HG03442 (cell line): Measurements from ENCODE around the gene TMEM266.

Experiments used
- ATAC-seq: cut with Tn5 transposase; IDR thresholded peaks from one replicate; pipeline ENCODE4 v1.9.1; 2021; ENCODE audit warnings: mild to moderate bottlenecking, moderate library complexity; ENCODE audit not compliant: unreplicated experiment

Gene TMEM266

DNA sequence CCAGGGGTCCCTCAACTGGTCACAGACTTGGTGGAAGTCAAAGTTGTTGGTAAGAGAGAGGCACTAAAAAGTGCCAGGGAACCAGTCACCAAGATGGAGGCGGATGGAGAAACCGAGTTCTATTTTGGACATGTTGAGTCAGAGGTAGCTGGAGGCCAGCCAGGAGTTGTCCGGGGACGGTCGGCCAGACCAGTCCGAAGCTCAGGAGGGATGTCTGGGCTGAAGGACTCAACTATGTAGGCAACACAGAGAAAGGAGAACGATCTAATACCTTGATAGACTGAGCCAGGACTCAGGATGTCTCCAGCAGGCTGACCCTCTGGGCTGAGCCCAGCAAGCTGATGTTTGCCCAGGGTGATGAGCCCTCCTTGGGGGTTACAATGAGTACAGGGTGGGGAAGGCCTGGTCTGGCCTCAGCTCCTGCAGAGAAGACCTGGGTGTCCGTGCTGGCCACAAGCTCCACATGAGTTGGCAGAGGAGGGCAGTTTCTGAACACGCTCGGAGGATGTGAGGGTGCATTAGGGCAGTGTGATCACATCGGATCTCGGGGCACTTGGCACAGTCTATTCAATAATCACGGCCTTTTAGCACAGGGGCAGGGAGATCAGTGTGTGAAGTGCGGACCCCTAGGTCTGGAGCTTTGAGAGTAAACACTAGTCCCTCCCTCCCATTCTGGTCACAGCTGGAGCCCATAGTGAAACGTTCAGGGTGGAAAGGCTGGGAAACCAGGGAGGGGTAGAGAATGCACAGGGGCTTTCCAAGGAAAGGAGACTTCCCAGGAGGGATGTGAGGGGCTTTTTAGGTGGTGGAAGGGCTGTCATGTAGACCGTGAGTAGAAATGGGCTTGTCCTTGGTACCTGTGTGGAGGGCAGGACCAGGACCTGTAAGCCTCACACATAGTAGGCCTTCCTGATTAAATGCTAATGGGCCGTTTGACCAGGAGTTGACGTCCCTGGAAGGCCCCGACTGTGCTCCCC, 139.6 kb downstream of the TMEM266 start:
- no peak for ATAC-seq

DNA sequence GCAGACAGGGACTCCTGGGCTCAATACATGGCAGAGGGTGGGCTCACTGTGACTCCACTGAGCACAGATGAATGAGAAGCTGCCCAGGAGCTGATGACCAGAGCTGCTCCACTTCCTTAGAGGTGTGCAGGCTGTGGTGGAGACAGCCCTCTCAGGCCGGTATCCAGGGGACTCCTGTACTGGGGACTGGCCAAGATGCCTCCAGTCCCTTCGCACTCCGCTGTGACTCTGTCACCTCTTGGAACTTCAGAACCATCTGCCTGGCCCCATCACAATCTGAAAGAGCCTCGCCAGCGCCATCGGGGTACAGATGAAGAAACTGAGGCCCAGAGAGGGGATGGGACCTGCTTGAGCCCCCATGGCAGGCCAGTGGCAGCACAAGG, 140.3 kb downstream of the TMEM266 start:
- no peak for ATAC-seq

DNA sequence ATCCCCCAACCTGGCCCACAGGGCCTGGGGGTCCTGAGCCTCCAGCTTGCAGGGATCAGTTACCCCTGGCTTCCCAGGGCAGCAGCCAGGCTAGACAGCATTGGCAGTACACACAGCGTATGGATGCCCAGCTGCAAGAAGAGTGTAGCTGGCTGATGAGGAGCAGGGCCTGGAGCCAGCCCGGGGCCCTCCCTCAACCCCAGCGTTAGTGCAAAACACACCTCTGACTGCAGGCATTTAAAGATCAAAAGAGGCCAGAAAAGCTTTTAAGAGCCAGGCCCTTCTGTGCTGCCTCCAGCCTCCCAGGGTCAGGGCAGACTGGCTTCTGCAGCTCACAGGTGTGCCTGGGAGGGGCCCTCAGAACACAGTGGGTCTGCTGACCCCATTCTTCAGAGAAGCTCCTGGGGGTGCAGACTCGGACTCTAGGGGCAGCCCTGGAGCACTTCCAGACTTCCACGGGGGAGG, 140.9 kb downstream of the TMEM266 start:
- ATAC-seq, result no peak

GRCh38 chr15:76201536-76202255, 141.9 kb downstream of the TMEM266 start:
- ATAC-seq, result no peak

- ATAC-seq, result no peak
Observed at GRCh38 chr15:76203346-76204108, 143.7 kb downstream of the TMEM266 start.

DNA sequence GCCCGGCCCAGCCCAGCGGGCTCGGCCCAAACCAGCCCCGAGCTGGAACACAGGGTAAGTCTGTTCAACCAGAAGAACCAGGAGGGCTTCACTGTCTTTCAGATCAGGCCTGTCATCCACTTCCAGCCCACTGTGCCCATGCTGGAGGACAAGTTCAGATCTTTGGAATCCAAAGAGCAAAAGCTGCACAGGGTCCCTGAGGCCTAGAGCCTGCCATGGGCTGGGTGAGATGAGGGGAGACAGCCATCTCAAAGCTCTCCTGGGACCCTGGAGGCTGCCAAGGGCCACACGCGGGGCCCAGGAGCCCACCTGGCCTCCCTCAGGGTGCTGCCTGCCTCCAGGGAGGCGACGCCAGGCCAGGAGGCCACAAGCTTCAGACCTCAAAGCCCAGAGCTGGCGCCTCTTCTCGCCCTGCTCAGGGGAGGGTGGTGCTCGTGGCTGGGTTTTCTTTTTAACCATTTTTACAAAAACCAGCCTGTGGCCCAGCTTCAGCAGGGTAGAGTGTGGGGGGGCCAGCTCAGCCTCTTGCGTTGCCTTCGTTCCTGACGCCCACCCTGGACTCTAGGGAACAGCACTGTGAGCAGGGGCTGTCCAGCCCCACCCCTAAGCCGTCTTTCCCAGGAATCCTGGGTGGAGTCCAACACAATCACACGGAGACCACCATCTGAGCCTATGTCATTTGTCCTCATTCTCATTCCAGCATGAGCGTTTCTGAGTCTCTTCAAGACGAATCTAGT, 144.5 kb downstream of the TMEM266 start:
- no peak for ATAC-seq

DNA sequence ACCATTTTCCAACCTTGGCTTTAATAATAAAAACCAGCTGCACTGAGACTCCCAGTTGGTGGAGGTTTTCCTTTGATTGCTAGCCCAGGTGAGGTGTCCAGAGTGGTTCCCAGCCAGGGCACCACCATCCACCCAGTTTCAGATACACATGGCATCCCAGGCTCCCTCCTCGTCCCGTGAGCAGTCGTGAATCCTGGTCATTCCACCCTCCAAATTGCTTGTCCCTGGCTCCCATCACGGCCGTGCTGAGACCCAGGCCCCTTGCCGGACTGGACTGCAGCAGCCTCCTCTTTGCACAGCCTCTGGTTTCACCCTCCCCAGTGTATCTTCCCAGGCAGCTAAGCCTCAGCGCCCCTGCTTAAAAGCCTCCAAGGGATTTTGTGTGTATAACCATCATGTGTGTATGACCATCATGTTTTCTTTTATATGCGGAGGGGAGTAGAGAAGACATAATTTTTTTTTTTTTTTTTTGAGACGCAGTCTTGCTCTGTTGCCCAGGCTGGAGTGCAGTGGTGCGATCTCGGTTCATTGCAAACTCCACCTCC, 145.2 kb downstream of the TMEM266 start:
- no peak for ATAC-seq

GRCh38 chr15:76206325-76206976, 146.7 kb downstream of the TMEM266 start:
- ATAC-seq, result no peak

- no peak for ATAC-seq
Observed at GRCh38 chr15:76208084-76208785, 148.4 kb downstream of the TMEM266 start.

DNA sequence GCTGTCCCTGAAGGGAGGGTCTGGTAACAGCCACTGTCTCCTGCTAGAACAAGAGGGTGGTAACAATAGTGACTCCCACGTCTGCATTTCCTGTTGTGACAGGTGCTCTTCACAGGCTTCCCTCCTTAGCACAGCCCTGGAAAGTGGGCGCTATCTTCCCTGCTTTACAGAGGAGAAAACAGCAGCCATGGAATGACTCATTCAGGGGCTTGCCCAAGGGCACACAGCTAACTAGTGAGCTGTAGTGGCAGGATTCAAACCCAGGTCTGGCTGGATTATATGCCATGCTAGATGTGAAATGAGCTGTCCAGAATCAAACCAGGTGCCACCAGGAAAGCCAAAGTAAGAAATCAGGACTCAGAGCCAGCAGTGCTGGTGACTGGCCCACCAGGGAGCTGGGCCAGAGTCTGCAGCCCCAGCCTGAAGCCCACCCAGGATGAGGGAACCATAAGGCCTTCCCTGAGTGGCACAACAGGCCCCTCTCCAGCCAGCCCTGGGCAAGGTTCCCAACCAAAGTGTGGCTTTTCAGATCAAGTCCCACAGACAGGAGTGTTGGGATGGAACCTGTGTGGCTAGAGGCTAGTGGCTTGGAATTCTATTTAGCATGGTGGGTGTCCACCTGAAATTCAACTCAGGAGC, 149.1 kb downstream of the TMEM266 start:
- ATAC-seq, result no peak

GRCh38 chr15:76209523-76209922, 149.7 kb downstream of the TMEM266 start:
- no peak for ATAC-seq

DNA sequence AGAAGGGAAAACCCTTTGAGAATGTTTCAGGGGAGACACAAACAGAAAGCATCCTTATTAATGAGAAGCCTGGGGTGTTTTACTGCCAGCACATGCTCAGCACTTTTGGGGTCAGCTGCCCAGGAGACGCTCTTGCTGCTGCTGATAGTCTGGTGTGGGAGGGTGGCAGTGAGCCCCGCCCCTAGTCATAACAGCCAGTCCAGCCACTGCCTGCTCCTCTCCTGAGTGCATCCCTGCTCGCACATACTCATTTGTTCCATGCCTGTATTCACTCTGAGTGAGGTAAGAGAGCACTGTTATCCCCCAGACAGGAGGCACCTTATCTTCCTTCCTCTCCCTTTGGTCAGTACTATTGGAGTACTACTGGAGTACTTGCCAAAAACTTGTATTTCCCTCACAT, 150.2 kb downstream of the TMEM266 start:
- no peak for ATAC-seq

GRCh38 chr15:76215634-76216033, 155.8 kb downstream of the TMEM266 start:
- no peak for ATAC-seq

DNA sequence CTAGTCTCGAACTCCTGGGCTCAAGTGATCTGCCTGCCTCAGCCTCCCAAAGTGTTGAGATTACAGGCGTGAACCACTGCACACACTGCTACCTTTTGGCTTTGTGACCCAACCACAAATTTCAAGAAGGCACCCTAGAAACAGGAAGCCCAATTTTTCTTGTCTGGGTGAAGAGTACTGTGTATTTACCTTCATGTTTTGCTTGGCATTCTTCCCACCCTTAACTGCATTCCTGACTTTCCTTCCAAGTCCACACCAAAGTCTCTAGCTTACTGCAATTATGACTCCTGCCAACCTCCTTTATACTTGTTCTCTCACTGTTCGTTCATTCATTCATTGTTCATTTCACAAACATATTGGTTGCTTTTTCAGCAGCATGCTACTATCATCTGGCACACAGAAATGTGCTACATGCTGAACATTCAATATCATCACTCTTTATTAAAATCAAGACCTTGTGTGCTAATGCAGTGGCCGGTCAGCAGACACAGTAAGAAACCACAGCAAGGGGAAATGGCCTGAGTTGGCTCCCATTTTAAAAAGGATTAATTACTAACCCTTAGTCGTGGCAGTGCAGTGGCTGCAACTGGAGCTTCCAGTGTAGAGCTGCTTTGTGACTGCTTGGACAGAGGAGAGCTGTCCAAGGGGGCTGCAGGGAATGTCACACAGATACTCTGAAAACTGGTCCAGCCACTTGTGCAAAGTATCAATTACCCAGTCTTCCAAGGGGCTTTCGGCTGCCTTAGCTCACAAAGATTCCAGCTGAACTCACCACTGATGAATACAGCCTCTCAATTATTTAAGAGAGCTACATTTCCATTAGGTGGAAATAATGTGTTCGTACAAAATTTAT, 157.5 kb downstream of the TMEM266 start:
- no peak for ATAC-seq

- no peak for ATAC-seq
Observed at GRCh38 chr15:76217882-76218217, 158.1 kb downstream of the TMEM266 start.

DNA sequence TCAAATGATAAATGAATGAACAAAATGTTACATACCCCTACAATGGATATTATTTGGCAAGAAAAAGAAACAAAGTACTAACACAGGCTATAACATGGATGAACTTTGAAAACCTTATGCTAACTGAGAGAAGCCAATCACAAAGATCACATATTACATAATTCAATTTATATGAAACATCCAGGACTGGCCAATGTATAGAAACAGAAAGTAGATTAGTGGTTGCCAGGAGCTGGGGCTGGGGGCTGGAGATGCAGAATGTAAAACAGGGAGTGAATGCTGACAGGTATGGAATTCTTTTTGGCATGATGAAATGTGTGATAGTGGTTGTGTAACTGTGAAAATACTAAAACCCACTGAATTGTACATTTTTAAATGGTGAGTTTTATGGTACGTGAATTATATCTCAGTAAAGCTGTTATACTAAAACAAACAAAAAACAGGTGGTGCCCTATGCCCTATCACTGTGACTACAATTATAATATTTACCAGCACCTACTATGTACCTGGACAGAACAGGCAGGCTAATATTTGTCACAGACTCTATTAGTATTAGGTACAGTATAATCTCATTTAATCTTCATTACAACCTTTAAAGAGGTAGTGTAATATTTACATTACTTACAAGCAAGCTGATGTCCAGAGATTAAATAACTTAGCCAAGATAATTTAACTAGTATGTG, 161.4 kb downstream of the TMEM266 start:
- no peak for ATAC-seq

DNA sequence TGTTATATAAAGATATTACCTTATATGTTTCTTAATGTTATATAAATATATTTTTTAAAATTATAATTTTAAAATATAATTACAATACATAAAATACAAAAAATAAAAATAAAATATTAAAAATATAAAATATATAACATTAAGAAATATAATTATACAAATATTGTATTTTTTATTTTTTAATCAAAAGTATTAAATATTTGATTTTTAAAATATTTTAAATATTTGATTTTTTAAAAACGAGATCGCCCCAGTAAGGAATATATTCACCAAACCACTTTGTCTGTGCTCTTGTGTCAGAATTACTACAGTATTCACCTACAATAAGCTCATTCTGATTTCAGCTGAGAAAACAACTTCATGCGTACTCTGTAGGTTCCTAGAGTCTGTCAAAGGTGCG, 162.4 kb downstream of the TMEM266 start:
- no peak for ATAC-seq
